Lung microvascular endothelial cell (primary cell): ENCODE measurements around the gene PRPF40B. TPM values are rescaled to one million over a fixed set of nuclear protein-coding genes. Genes with fewer than 3 reads are reported as not detected.

ENCODE experiments used
- DNase-seq, 2 donors: peaks; one replicate each; pipeline versions ENCODE4 v3.0.0 to v3.0.0-alpha.2; 2010; ENCODE audit warnings: low read depth in 2 of 2
- total RNA-seq: library from RNA; depleted of rRNA; stranded (reverse); fragments of >200 nt; gene quantifications from 2 replicates; pipeline ENCODE4 v1.2.1, GENCODE V29; 2014

PRPF40B gene
- total RNA-seq, 1 donor from 2014 or later: 2.2 TPM

GRCh38 chr12:49635656-49636055 lies 12.3 kb downstream of the PRPF40B start:
- no peak for DNase-seq

- no peak for DNase-seq
Observed at GRCh38 chr12:49636574-49636973, 13.2 kb downstream of the PRPF40B start.

- peak; percentile 77 to 83 for DNase-seq
Observed at GRCh38 chr12:49636979-49637755, 13.8 kb downstream of the PRPF40B start.

GRCh38 chr12:49641748-49642369 lies 18.5 kb downstream of the PRPF40B start:
- no peak for DNase-seq

GRCh38 chr12:49642370-49642802 lies 19.0 kb downstream of the PRPF40B start:
- DNase-seq: no peak

GRCh38 chr12:49643135-49643534 lies 19.8 kb downstream of the PRPF40B start:
- DNase-seq: no peak

GRCh38 chr12:49643961-49644619 lies 20.7 kb downstream of the PRPF40B start:
- no peak for DNase-seq

- peak; percentile 87 to 89 for DNase-seq
Observed at GRCh38 chr12:49644620-49644994, 21.2 kb downstream of the PRPF40B start.

- DNase-seq: no peak
Observed at GRCh38 chr12:49645146-49646039, 22.0 kb downstream of the PRPF40B start.

GRCh38 chr12:49646331-49646830 lies 23.0 kb downstream of the PRPF40B start:
- no peak for DNase-seq

GRCh38 chr12:49646871-49647654 lies 23.7 kb downstream of the PRPF40B start:
- DNase-seq: peak; percentile 19 to 53

GRCh38 chr12:49647827-49648711 lies 24.7 kb downstream of the PRPF40B start:
- DNase-seq: peak in 1 of 2 donors; percentile 54

- DNase-seq: no peak
Observed at GRCh38 chr12:49648712-49649003, 25.3 kb downstream of the PRPF40B start.

GRCh38 chr12:49649445-49649844 lies 26.1 kb downstream of the PRPF40B start:
- DNase-seq: no peak

GRCh38 chr12:49649892-49650291 lies 26.5 kb downstream of the PRPF40B start:
- DNase-seq: no peak

GRCh38 chr12:49651855-49652254 lies 28.5 kb downstream of the PRPF40B start:
- DNase-seq: no peak

GRCh38 chr12:49652921-49653520 lies 29.7 kb downstream of the PRPF40B start:
- no peak for DNase-seq

- peak in 1 of 2 donors; percentile 36 for DNase-seq
Observed at GRCh38 chr12:49654715-49655114, 31.4 kb downstream of the PRPF40B start.

GRCh38 chr12:49655595-49656236 lies 32.4 kb downstream of the PRPF40B start:
- DNase-seq: peak in 1 of 2 donors; percentile 79
